Activated CD8-positive, alpha-beta T cell treated with anti-CD3 and anti-CD28 coated beads for 36 hours (primary cell): Measurements from ENCODE around the gene PLEKHM3. TPM values are rescaled to one million over a fixed set of nuclear protein-coding genes. Genes with fewer than 3 reads are reported as not detected.
"Not testable (repeated sequence)": the region's sequence is repeated elsewhere in the genome, so short reads cannot be mapped to it uniquely, and the experiment has no call there.

Experiments used
- ATAC-seq: fragments of 200-7000 bp; cut with Tn5 transposase; one replicate; pipeline ENCODE4 v1.10.0; 2021; ENCODE audit warnings: mild to moderate bottlenecking, moderate library complexity
- CTCF ChIA-PET: fragments of 350-600 bp; sonication (Branson Sonifier 250); formaldehyde crosslinking; loops from one replicate; lab custom pipeline; 2021; ENCODE audit warnings: antibody characterized with exemption; lab: Charles Lee
- POLR2A ChIA-PET: fragments of 350-600 bp; sonication (Branson Sonifier 250); formaldehyde crosslinking; loops from one replicate; lab custom pipeline; 2021; ENCODE audit warnings: antibody characterized with exemption; lab: Charles Lee
- DNase-seq: peaks from one replicate; pipeline ENCODE4 v3.0.0-alpha.2; 2020
- H3K27ac Mint-ChIP-seq: one replicate; pipeline ENCODE4 v1.8.0; 2021; ENCODE audit warnings: mild to moderate bottlenecking, mixed read lengths
- H3K27me3 Mint-ChIP-seq: one replicate; pipeline ENCODE4 v1.8.0; 2021; ENCODE audit warnings: mixed read lengths
- H3K36me3 Mint-ChIP-seq: one replicate; pipeline ENCODE4 v1.8.0; 2021; ENCODE audit warnings: low read depth, mixed read lengths
- H3K4me1 Mint-ChIP-seq: one replicate; pipeline ENCODE4 v1.8.0; 2021; ENCODE audit warnings: low read depth, mixed read lengths
- H3K4me3 Mint-ChIP-seq: one replicate; pipeline ENCODE4 v1.8.0; 2021; ENCODE audit warnings: mild to moderate bottlenecking, moderate library complexity, mixed read lengths
- H3K9me3 Mint-ChIP-seq: one replicate; pipeline ENCODE4 v1.8.0; 2021; ENCODE audit warnings: mixed read lengths
- CTCF ChIP-seq: fragments of 200-600 bp; IDR thresholded peaks from one replicate; pipeline ENCODE4 v1.8.0; 2022; ENCODE audit warnings: antibody characterized with exemption, mild to moderate bottlenecking
- intact Hi-C: fragments of 100-400 bp; cut with micrococcal nuclease; formaldehyde crosslinking; loops from one replicate; pipeline ENCODE4 v1.10.0; 2022
- total RNA-seq, 2 experiments: library from RNA; stranded (reverse); gene quantifications; one replicate each; pipeline ENCODE4 v1.2.3, GENCODE V29; 2021

PLEKHM3 gene
- total RNA-seq, 2 experiments from 2014 or later = 4.5 to 4.7 TPM

- H3K27ac Mint-ChIP-seq = no peak overlapping the region
- ChIA-PET POLR2A (no interaction called here), CTCF (interaction anchor here (1.4 kb wide), 1 partner anchor 26 kb away, joined by 3 read pairs; no protein-coding TSS in a partner anchor)
- no peaks in the 10 kb centered on the region for H3K9me3 Mint-ChIP-seq
- ATAC-seq (no peak), DNase-seq (no peak)
- H3K36me3 Mint-ChIP-seq = peaks cover 7% of the 10 kb centered on the region
- no peak for TF ChIP-seq CTCF
- no peak overlapping the region for H3K4me3 Mint-ChIP-seq
- intact Hi-C loops = no loop called here
- H3K27me3 Mint-ChIP-seq = no peaks in the 10 kb centered on the region
- no peaks in the 10 kb centered on the region for H3K4me1 Mint-ChIP-seq
These were observed 110.6 kb downstream of the PLEKHM3 start for GRCh38 chr2:207914716-207915115.

- no peak for TF ChIP-seq CTCF
- peaks cover 7% of the 10 kb centered on the region for H3K36me3 Mint-ChIP-seq
- POLR2A ChIA-PET = no interaction called here
- CTCF ChIA-PET = no interaction called here
- H3K27me3 Mint-ChIP-seq = no peaks in the 10 kb centered on the region
- no peak overlapping the region for H3K4me3 Mint-ChIP-seq
- DNase-seq = no peak
- no peak for ATAC-seq
- no peak overlapping the region for H3K27ac Mint-ChIP-seq
- intact Hi-C loops = no loop called here
- no peaks in the 10 kb centered on the region for H3K9me3 Mint-ChIP-seq
- no peaks in the 10 kb centered on the region for H3K4me1 Mint-ChIP-seq
These were observed 111.5 kb downstream of the PLEKHM3 start for GRCh38 chr2:207913772-207914358.

GRCh38 chr2:207911856-207912255, 113.5 kb downstream of the PLEKHM3 start:
- no peak for TF ChIP-seq CTCF
- no peaks in the 10 kb centered on the region for H3K9me3 Mint-ChIP-seq
- no peaks in the 10 kb centered on the region for H3K4me1 Mint-ChIP-seq
- ChIA-PET CTCF (no interaction called here), POLR2A (no interaction called here)
- H3K27me3 Mint-ChIP-seq = no peaks in the 10 kb centered on the region
- H3K36me3 Mint-ChIP-seq = peaks cover 7% of the 10 kb centered on the region
- DNase-seq (no peak), ATAC-seq (no peak)
- H3K27ac Mint-ChIP-seq = no peak overlapping the region
- no peak overlapping the region for H3K4me3 Mint-ChIP-seq
- intact Hi-C loops = no loop called here

- no peaks in the 10 kb centered on the region for H3K27me3 Mint-ChIP-seq
- peaks cover 7% of the 10 kb centered on the region for H3K36me3 Mint-ChIP-seq
- TF ChIP-seq CTCF = no peak
- H3K4me1 Mint-ChIP-seq = no peaks in the 10 kb centered on the region
- ATAC-seq (no peak), DNase-seq (no peak)
- ChIA-PET POLR2A (no interaction called here), CTCF (no interaction called here)
- intact Hi-C loops = no loop called here
- H3K9me3 Mint-ChIP-seq = no peaks in the 10 kb centered on the region
- H3K4me3 Mint-ChIP-seq = no peak overlapping the region
- no peak overlapping the region for H3K27ac Mint-ChIP-seq
These were observed 114.1 kb downstream of the PLEKHM3 start for GRCh38 chr2:207911215-207911614.

GRCh38 chr2:207906495-207906894, 118.8 kb downstream of the PLEKHM3 start:
- CTCF ChIA-PET, H3K4me3 Mint-ChIP-seq, H3K4me1 Mint-ChIP-seq, H3K27ac Mint-ChIP-seq, H3K9me3 Mint-ChIP-seq, DNase-seq, POLR2A ChIA-PET, ATAC-seq, H3K27me3 Mint-ChIP-seq, intact Hi-C loops, H3K36me3 Mint-ChIP-seq: not testable (repeated sequence)
